Stimulated activated CD4-positive, alpha-beta T cell treated with anti-CD3 and anti-CD28 coated beads, Interleukin-12 subunit alpha, Interleukin-12 subunit beta, amount 100 ng/mL, for 48 hours (primary cell): ENCODE measurements around the gene NTF3.

Experiments
- DNase-seq, 3 donors: peaks; one replicate each; pipeline ENCODE4 v3.0.0-alpha.2; 2020; ENCODE audit warnings: low read depth in 2 of 3, low spot score in 1 of 3

Gene NTF3

DNA sequence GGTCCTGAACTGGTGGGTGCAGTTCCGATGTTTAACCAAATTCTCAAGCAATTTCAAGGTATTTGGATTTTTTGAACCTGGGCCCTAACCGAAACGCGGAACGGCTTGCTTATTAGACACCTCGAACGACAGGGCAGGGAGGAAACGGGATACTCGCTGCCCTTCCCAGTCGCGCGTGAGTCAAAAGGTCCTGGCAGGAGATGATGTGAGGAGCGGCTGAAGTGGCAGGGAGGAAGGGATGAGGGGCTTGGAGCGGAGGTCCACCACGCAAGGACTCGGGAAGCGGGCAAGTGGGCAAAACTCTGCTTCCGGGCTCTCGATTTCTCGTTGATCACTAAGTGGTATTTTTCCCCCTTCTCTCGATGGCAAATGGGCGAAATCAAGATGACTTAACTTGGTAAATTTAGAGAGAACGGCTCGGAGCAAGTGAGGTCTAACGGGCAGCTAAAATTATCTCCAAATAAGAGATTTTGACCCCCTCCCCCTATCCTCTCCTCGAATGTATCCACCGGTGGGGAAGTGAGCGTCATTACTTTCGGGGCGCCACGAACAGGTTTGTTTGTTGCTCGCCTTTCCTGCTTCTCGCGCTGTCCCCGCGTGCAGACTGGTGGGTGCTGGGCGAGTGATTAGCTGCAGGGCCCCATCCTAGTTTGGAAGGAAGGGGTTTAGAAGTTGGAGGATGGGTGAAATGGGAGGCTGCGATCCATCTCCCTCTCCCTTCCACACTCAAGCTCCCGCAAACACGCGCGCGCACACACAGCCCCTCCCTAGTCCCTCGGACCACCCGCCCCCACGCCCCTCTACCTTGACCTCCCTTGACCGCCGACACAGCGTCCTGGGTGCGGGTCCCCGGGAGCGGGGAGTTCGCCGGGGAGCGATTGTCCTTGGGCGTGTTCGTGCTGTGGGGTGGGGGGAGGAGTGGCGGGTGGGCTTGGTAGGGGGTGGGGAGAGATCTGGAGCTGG, 986 bp upstream of the NTF3 start:
- no peak for DNase-seq

DNA sequence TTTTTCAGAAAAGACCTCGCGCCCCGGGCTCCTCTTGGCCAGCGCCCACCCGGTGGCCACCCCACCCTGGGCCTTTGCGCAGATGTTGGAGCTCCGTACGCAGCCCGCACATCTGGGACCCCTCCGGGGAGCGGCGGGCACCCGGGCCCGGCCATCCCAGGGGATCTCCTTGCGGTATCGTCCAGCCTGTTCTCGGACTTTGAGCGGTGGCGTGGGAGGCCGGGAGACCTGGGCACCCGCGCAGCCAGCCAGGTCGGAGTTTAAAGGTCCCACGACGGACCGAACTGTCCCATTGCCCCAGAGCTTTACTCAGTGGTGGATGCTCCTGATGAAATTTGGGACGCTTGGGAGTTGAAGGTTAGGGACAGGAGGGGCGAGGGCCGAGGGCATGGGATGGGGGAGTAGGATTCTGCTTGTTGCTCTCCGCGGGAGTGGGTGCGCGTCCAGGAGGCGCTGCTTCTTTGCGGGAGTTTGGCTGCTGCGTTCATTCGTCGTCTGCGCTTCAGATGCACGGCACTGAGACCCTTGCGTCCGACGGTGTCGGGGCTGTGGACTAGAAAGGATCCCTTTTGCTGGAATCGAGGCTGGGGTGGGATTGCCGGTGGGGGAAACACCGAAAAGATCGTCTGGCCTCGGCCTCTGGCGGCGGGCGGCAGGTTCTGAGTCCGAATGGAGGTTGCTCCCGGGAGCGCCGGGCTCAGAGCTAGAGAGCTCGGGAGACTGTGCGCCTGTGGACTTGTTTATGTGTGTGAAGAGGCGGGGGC, 1.4 kb downstream of the NTF3 start:
- DNase-seq = no peak

DNA sequence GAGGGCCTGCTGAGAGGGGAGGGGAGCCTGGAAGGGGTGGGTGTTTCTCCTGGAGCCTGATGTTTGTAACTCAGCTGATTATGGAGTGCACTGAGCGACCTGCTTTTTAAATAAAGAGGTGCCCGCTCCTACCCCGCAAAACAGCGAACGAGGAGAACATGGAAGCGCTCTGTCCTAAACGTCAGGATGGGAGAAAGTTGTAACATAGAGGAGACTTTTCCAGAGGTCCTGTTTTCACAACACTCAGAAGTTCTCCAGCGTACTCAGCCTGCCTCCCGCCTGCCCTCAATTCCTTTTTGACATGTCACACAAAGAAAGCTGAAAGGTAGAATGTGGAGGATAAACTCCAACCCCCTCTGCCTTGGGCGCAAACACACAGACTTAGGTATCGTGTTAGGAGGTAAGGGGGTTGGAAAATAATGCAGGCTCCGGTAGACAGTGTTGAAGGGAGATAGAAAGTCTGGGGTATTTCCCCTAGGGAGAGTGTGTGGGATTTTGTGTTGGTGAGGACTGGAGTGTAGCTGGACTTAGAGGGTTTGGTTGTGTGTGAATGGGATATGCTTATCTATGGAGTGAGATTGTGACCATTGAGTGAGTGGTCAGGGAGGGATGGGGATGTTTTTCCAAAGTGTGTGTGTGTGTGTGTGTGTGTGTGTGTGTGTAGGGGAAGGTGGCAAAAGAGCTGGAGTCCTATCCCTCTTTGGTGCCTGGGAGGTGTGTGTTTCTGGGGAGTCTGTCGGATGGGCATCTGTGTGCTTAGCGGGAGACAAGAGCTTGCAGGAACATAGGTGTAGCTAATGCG, 2.1 kb downstream of the NTF3 start:
- no peak for DNase-seq

DNA sequence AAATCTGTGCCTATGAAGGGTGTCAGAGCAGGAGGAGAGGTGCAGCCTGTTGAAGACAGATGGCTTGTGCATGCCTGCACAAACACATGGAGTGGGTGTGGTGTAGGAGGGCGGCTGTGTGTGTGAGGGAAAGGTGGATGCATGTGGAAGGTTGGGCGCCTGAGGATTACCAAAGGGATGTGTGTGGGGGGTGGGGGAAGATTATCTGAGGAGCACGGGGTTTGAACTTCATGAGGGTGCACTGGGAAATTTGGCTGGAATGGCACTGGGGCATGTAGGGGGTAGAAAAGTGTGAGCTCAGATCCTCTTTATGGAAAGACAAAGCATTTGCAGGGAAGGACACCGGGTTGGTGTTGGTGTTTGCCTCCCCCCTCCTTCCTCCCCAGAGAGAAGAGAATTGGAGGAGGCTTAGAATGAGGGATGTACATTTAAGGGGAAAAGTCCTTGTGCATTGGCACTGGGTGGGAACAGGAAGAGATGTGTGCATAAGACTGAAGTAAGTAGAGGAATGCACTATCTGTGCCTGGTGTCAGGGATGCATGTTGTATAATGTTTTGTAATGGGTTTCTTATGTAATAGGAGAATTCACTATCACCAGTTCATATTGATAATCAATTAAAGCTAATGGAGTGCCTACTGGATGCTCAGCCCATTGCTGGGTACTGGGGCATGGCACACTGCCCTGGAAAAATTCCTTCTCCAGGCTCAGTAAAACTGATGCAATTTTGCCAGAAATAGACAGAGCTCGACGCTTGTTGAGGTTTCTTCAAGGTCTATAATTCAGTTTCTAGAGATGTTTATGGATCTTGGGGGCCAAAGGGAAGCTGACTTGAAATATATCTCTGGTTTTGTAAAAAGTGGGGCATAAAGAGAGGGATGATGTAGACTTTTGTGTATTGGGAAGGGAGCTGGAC, 3.0 kb downstream of the NTF3 start:
- no peak for DNase-seq

DNA sequence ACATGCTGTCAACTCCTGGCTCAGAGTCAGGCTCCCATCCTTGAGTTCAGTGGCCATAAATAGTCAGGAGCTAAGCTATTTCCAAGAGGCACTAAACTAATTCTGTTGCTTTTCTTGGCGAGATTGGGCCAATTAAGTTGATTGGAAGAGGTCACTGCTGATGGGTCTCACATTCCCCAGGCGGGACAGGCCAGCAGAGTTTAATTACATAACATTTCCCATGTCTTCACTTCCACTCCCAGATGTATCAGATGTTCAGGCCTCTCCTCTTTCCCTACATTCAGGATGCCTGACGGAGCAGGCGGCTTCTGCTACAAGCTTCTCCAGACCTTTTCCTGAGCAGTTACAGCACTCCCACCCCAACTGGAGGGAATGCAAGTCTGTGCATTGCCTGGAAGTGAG, 5.3 kb downstream of the NTF3 start:
- DNase-seq = no peak

DNA sequence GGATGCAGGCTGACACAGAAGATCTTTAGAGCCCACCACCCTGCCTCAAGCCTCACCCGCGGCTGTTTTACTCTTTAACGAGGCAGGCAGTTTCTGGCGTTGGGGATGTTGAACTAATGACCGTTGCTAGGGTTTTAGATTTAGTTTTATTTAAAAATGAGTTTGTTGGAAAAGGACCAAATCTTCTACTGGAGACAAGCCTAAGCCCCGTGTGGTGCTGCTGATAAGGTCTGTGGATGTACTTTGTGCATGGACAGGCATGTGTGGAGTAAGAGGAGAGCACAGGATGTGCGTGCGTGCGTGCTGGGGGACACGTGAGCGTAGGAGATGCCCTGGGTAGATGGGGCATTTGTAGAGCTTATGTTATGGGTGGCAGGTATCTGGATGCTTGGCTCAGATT, 5.7 kb downstream of the NTF3 start:
- DNase-seq = no peak

DNA sequence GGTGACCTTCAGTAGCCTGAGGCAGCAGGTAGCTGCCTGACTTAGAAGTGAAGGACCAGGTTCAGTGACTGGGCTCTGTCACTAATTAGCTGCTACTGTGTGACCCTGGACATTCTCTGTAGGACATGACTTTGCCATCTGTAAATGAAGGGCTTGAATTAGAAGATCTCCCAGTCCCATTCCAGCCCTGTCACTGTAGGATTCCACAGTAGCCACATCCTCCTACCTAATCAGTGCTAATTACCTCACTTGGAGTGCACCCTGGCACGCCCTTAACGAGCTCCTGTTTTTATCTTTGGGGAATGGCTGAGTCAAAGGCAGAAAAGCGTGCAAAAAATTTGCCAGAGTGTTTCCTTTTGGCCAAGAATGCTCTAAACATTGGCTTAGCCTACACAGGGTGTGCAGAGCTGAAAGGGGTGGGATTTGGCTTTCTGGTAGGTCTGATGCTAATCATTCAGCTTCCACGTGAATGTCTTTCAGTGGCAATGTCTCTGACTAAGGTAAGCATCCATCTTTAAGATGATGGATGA, 6.8 kb downstream of the NTF3 start:
- no peak for DNase-seq

DNA sequence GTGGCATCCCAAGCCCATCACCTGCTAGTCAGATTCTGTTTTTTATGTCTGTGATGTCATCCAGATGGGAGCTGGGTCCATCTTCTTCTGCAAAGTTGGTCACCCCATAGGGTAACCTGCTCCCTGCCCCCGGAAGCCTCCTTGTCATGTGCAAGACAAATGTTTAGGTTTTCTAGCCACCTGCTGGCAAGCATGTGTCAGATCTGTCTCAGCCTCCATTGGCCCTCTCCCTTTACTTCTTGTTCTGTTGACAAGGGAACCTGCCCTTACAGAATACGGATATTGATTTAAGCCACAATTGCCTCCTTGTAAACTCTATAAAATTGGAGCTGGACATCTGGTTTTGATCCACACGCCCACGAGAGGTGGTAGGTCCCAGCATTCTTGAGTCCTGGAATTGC, 7.5 kb downstream of the NTF3 start:
- DNase-seq = no peak

DNA sequence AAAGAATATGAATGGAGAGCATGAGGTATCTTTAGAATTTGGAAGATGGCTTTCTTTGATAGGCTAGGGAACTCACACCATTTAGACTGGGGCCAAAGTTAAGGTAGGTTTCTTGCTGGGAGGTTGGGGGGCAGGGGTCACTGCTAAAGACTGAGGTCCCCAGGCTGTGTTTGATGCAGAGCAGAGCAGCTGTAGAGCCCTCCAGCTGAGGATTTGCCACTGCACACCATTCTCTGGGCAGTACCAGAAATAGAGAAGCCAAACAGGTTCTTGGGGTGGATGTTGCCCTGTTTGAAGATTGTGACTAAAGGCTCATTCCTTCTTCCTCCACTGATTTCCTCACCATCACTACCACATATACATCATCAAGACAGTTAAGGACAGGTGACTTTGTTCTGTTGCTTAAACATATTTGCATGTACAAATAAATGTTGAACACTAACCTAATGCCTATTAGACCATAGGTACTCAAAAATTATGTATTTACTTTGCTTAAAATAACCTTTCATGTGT, 7.9 kb downstream of the NTF3 start:
- no peak for DNase-seq

DNA sequence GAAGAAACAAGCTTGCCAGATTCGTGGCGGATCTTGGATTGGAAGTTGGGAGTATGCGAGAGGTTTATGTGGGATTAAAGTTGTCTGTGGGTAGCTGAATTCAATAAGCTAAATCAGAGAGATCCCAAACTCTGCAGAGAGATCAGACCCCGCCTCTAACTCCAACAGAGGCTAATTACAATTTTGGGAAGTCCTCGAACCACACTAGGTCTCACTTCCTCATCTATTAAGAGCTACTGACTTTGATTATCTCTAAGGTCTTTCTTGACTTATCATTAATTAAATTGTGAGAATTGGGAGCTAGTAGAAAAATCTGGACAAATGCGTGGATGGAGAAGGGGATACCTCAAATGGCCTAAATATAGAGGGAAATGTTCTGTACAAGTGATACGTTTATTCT, 9.1 kb downstream of the NTF3 start:
- no peak for DNase-seq

DNA sequence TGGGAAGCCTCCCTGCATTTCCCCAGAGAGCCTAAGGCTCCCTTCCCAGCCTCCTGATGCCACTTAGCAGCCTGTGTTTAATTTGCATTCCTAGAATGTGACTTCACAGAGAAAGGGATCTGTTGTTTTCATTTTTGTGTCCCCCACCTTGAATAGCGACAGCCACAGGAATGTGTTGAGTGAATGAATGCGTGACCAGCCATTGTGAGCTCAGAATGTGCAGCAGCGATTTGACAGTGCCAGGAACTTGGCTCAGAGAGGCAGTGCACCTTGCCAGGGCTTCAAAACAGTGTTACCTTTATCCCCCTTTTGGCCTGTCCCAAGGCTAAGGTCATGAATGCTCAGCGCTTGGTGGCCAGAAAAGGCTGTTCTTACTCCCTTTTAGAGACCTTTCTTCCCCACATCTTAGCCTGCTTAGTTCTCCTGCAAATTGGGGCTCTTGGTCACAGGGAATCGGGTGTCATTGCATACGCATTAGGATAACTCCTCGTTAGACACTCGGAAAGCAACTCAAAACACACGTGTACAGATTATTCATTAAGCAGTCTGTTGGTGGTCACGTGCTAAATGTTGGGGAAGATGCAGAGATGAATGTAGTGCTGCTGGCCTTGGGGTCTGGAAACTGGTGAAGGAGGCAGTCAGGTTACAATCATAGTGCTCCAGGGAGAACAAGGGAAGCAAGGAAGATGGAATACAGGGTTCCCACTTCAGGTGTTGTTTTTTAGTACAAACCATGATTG, 9.8 kb downstream of the NTF3 start:
- DNase-seq = no peak

DNA sequence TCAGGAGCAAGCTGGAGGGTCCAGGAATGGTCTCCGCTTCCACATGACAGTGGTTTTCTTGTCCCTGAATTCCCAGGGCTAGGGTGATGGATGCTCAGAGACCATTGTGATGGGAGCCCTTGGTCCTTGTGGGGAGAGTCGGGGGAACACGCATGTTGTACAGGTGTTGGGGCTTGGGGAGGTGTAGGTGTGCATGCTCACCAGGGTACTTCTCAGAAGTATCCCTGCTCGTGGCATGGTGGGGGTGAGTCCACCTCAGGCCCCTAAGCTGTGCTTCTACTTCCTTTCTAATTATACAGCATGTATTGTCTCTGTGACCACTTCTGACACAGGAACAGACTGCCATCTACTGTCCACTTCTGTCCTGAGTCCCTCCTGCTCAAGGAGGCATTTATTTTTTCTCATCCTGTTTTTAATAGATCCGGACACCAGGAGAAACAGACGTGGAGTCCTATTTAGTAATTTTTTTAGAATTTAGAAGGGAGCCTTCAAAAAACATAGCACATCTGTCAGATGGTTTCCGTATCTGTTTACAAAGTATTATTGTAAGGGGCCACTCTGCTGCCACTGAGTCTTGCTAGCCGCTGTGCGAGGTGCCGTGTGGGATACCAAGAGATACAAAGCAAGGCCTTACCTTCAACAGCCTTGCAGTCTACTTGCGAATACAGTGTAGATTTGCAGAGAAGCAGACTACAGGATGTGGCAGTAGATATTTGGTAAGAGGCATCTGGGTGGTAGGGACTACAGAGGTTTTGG, 10.5 kb downstream of the NTF3 start:
- no peak for DNase-seq

DNA sequence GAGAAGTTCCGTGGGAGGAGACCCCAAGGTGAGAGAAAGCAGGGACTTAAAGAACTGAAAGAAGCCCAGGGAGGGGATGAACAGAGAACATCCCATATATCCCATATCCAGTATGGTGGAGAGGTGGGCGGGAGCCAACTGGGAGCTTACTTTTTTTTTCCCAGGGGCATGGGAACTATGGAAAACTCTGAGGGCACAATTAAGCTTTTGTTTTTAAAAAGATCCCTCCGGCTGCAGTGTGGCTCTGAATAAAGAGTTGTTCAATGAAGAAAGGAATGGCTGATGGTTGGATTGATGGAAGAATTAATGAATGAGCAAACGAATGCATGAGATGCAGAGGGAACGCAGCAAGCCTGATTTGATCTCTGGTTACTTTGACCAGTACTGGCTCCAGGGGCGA, 12.6 kb downstream of the NTF3 start:
- no peak for DNase-seq

DNA sequence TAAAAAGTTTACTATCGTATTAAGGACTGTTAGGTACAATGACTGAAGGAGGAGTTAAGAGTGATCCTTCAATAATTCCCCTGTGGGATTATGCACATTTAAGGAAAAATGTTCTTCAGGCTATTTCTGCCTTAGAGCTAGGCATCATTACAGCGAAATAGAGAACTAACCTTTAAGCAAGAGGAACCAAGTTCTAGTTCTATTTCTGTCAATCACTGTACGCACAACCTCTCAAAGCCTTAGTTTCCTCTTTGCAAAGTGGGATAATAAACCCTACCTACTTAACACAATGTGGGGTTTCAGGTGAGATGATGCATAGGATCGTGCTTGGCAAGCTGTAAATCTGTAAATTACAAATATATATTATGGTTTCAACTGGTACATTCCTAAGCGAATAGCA, 15.4 kb downstream of the NTF3 start:
- DNase-seq = no peak

DNA sequence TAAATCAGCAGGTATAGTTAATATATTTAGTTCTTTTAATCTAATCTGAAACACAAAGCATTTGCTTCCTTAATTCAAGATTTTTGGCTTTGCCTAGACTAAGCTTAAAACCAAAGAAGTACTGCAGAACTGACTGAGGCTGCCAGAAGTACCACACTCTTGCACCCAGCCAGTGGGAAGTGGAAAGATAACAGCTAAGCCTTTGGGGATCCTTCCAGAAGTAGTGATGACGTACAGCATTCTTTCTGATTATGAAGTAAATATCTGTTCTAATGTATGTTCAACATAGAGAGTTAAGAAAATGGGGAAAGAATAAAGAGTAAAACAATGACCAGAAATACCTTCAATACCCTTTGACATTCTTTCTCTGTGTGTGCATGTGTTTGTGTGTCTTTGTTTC, 19.3 kb downstream of the NTF3 start:
- DNase-seq = no peak

DNA sequence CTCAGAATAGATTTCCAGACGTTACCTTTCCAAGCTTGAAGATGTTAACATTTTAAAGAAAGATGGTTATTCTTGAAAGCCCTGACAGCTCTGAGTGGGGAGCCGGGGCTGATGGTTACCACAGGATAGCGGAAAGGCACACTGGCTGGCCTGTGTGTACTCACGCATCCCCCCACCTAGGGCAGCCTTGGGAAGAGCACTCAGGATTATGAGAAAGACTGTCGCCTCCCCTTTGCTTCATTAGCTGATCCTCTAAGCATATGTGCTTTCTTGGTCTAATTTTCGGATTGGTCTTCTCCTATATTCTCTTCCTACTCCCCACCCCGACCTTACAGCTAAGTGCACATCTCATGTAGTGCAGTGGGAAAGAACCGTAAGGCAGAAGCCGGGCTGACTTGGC, 20.7 kb downstream of the NTF3 start:
- DNase-seq = no peak

DNA sequence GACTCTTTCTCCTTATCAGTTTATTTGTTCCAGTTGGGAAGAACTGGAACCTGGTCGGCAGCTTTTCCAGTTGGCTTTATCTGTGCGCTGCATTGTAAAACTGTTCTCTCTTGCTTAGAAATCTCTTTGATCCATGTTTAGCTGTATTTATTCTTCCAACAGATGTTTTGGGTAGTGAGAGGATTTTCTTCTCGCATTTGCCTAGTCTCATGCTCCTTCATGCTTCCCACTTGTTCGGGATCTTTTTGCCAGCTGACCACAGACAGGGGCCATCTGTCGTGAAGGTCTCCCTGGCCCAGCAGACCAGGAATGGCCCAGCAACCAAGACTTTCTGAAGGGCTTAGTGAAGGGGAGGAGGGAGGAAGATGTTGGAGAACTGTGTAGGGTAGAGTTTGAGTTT, 21.6 kb downstream of the NTF3 start:
- no peak for DNase-seq

DNA sequence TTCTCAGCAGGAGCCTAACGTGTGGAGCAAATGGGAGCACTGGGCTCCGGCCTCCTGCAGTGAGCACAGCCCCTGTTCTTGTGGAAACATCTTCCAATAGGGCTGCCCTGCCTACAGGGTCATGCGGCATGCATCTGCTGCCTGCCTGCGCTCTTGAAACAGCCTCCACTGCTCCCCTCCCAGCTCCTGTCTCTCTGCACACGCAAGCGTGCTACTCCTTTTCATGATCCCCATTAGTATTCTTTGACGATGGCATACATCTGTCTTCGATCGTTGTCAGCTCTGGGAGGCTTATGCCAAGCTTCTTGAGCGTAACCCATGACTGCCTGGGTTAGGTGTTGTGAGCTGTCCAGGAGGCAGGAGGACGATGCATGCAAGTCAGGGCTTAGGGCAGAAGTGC, 23.1 kb downstream of the NTF3 start:
- DNase-seq = no peak

DNA sequence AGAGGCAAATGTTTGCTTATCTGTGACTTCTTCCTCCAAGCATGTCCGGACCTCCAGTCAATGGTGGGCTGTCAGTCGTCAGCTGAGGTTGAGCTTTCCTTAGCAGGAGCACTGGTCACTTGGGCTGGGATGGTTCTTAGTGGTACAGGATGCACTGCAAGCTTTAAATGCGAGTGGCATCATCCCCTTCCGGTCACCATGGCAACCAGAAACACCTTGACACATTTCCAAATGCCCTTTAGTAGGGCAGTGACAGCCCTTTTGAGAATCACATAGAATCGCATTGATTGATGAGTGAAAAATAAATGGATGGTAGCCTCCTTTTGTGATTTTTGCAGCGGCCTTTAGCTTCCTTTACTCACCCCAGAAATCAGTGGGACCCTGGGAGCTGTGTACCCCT, 24.1 kb downstream of the NTF3 start:
- no peak for DNase-seq
